Cardiac muscle cell (in vitro differentiated cells and primary cell): ENCODE data around the gene RASSF7. TPM values are rescaled to one million over a fixed set of nuclear protein-coding genes. Genes with fewer than 3 reads are reported as not detected.

Experiments used
- DNase-seq, 2 donors: peaks; one replicate each; pipeline versions ENCODE4 v3.0.0 to v3.0.0-alpha.2; 2010 to 2017; ENCODE audit warnings: low read depth in 1 of 2, low spot score in 1 of 2
- H3K27ac ChIP-seq: fragments of 200-600 bp; sonication (generic); 2 replicates; pipeline ENCODE4 v1.5.1; 2016
- H3K27me3 ChIP-seq: fragments of 200-600 bp; sonication (generic); 2 replicates; pipeline ENCODE4 v1.6.0; 2016; ENCODE audit warnings: control low read depth
- H3K36me3 ChIP-seq: fragments of 200-600 bp; sonication (generic); 2 replicates; pipeline ENCODE4 v1.5.1; 2016; ENCODE audit warnings: control low read depth
- H3K4me1 ChIP-seq: fragments of 200-600 bp; sonication (generic); 2 replicates; pipeline ENCODE4 v1.8.1; 2017; ENCODE audit warnings: low read depth, mild to moderate bottlenecking, mixed run types
- H3K4me3 ChIP-seq: fragments of 200-600 bp; sonication (generic); 2 replicates; pipeline ENCODE4 v1.5.1; 2016; ENCODE audit warnings: mild to moderate bottlenecking
- H3K9me3 ChIP-seq: fragments of 200-600 bp; sonication (generic); 2 replicates; pipeline ENCODE4 v1.5.1; 2017; ENCODE audit warnings: low read depth, mild to moderate bottlenecking, control low read depth
- CTCF ChIP-seq: IDR thresholded peaks from 2 replicates; pipeline ENCODE4 v1.5.1; 2012; ENCODE audit warnings: low read depth, mild to moderate bottlenecking, low read length
- polyA plus RNA-seq: library from polyadenylated mRNA; unstranded; fragments of >200 nt; fragmentation: Nextera tagmentation; extraction: Ambion mirVana; gene quantifications from 2 replicates; pipeline ENCODE4 v1.2.1, GENCODE V29; 2016
- total RNA-seq: library from RNA; depleted of rRNA; stranded (reverse); fragments of >200 nt; gene quantifications from 2 replicates; pipeline ENCODE4 v1.2.3, GENCODE V29; 2016

RASSF7 gene
- total and polyA plus RNA-seq, 2 experiments from 2014 or later = 49.5 to 66.7 TPM

- no peaks in the 10 kb centered on the region for H3K9me3 ChIP-seq
- peak within 1 kb of the TSS; percentile 96 for H3K27ac ChIP-seq
- H3K4me3 ChIP-seq = peak within 1 kb of the TSS; percentile 98
- no peaks in the 10 kb centered on the region for H3K27me3 ChIP-seq
- TF ChIP-seq CTCF = no peak
- peak; percentile 95 to 97 for DNase-seq
- H3K4me1 ChIP-seq = peaks cover 32% of the 10 kb centered on the region
- no peaks in the 10 kb centered on the region for H3K36me3 ChIP-seq
Measured at GRCh38 chr11:575996-576768, 15.4 kb downstream of the RASSF7 start, which contains the start of gene PHRF1. TSS of gene PHRF1 (plus strand) at chr11:576470. CDS start at chr11:581513, 5,043 bp downstream.

GRCh38 chr11:576811-577610 is 16.2 kb downstream of the RASSF7 start:
- H3K36me3 ChIP-seq = no peaks in the 10 kb centered on the region
- DNase-seq = no peak
- H3K4me3 ChIP-seq = peak overlapping the region; percentile 98
- TF ChIP-seq CTCF = no peak
- no peaks in the 10 kb centered on the region for H3K9me3 ChIP-seq
- H3K4me1 ChIP-seq = peaks cover 32% of the 10 kb centered on the region
- no peaks in the 10 kb centered on the region for H3K27me3 ChIP-seq
- H3K27ac ChIP-seq = peak overlapping the region; percentile 96

- no peak for DNase-seq
- Histone ChIP-seq H3K27ac (peak overlapping the region; percentile 96), H3K27me3 (no peaks in the 10 kb centered on the region), H3K36me3 (no peaks in the 10 kb centered on the region), H3K9me3 (no peaks in the 10 kb centered on the region), H3K4me1 (peaks cover 32% of the 10 kb centered on the region), H3K4me3 (peak overlapping the region; percentile 98)
- no peak for TF ChIP-seq CTCF
Measured at GRCh38 chr11:577611-577894, 16.8 kb downstream of the RASSF7 start.

GRCh38 chr11:578276-579035 is 17.7 kb downstream of the RASSF7 start:
- DNase-seq = no peak
- Histone ChIP-seq H3K4me1 (peaks cover 29% of the 10 kb centered on the region), H3K36me3 (peaks cover 2% of the 10 kb centered on the region), H3K9me3 (no peaks in the 10 kb centered on the region), H3K27me3 (no peaks in the 10 kb centered on the region), H3K27ac (no peak overlapping the region), H3K4me3 (peak overlapping the region; percentile 98)
- no peak for TF ChIP-seq CTCF

GRCh38 chr11:579830-580601 is 19.2 kb downstream of the RASSF7 start:
- no peak for DNase-seq
- H3K27ac ChIP-seq = peak overlapping the region; percentile 48
- H3K27me3 ChIP-seq = no peaks in the 10 kb centered on the region
- H3K36me3 ChIP-seq = peaks cover 8% of the 10 kb centered on the region
- no peaks in the 10 kb centered on the region for H3K9me3 ChIP-seq
- H3K4me1 ChIP-seq = peaks cover 19% of the 10 kb centered on the region
- no peak for TF ChIP-seq CTCF
- no peak overlapping the region for H3K4me3 ChIP-seq
